Breast epithelium (tissue), 4 donors: ENCODE measurements around the gene FHL1. TPM values are rescaled to one million over a fixed set of nuclear protein-coding genes. Genes with fewer than 3 reads are reported as not detected.
"Not testable (repeated sequence)": the region's sequence is repeated elsewhere in the genome, so short reads cannot be mapped to it uniquely, and the experiment has no call there.

Experiments used
- DNase-seq, 2 donors: peaks; one replicate each; pipeline ENCODE4 v3.0.0-alpha.2; 2019; ENCODE audit warnings: low spot score in 2 of 2
- H3K27ac ChIP-seq, 2 donors: fragments of 200-600 bp; sonication (generic) in 1 of 2; one replicate each; pipeline ENCODE4 v1.5.1; 2016 to 2019; ENCODE audit warnings: mild to moderate bottlenecking in 1 of 2
- H3K27me3 ChIP-seq, 2 donors: fragments of 200-600 bp; sonication (generic) in 1 of 2; one replicate each; pipeline versions ENCODE4 v1.5.1 to v1.6.0; 2017 to 2019; ENCODE audit warnings: control low read depth in 1 of 2, mild to moderate bottlenecking in 1 of 2
- H3K36me3 ChIP-seq: fragments of 200-600 bp; one replicate; pipeline ENCODE4 v1.5.1; 2019
- H3K4me1 ChIP-seq, 2 donors: fragments of 200-600 bp; sonication (generic); one replicate each; pipeline ENCODE4 v1.5.1; 2016 to 2019; ENCODE audit warnings: control low read depth in 1 of 2
- H3K4me3 ChIP-seq, 3 donors: fragments of 200-600 bp; sonication (generic); 1 replicate in 2 of 3; 2 replicates in 1 of 3; pipeline ENCODE4 v1.5.1; 2016 to 2019; ENCODE audit warnings: mild to moderate bottlenecking in 3 of 3, moderate library complexity in 2 of 3
- H3K9me3 ChIP-seq, 2 donors: fragments of 200-600 bp; sonication (generic) in 1 of 2; one replicate each; pipeline ENCODE4 v1.5.1; 2016 to 2019; ENCODE audit warnings: control low read depth in 1 of 2
- POLR2A ChIP-seq: fragments of 450-650 bp; IDR thresholded peaks from one replicate; pipeline ENCODE4 v1.6.1; 2016; ENCODE audit warnings: antibody characterized with exemption, mild to moderate bottlenecking, moderate library complexity
- POLR2AphosphoS5 ChIP-seq, 3 donors: sonication (generic); formaldehyde crosslinking; IDR thresholded peaks; one replicate each; pipeline ENCODE4 v1.6.1; 2017; ENCODE audit warnings: antibody characterized with exemption in 3 of 3
- intact Hi-C: fragments of 100-400 bp; cut with DNase I; formaldehyde crosslinking; loops from one replicate; pipeline ENCODE4 v1.15.1; 2023; ENCODE audit warnings: low total_unique reads
- total RNA-seq, 3 donors: library from RNA; depleted of rRNA; stranded (reverse); fragments of >200 nt; gene quantifications; one replicate each; pipeline ENCODE4 v1.1.0, GENCODE V29; 2016
- TF ChIP-seq, protein P1 (sequence below), 3 donors: fragments of 450-650 bp; IDR thresholded peaks; one replicate each; pipeline ENCODE4 v1.5.1; 2016 to 2017; ENCODE audit warnings: antibody characterized with exemption in 3 of 3, mild to moderate bottlenecking in 3 of 3, moderate library complexity in 3 of 3

The FHL1 gene
- 1,000 to 10,000 TPM in 1 of 3 donors, 100 to 1,000 TPM in 2; 299 to 1,250 (median 654) TPM for total RNA-seq

DNA sequence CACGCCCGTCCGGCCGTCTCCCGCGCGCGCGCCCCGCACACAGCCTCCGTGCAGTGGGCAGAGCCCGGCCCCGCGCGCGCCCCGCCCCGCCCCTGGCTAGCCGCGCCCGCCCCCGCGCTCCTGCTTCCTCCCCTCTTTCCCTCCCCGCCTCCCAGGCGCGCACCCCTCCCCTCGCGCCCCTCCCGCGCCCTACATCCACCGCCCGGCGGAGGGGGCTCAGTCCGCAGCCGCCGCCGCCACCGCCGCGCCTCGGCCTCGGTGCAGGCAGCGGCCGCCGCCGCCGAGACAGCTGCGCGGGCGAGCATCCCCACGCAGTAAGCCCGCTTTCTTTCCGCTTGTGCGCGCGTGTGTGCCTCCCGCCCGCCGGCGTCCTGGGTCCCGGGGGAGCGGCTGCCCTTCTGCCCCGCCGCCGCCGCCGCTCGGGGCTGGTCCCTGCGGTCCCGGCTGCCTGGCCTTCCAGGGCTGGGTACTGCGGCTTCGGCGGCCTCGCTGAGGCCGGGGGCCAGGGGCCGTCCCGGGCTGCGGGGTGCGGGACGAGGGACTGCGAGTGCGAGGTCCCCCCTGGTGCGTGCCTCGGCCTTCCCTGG, at the start of gene FHL1:
Gene FHL1, plus strand, starts transcription at position 219 of the 587 bp plus-strand sequence.
- Histone ChIP-seq H3K4me3 (peak within 1 kb of the TSS; percentile 60 to 78 (median 66)), H3K4me1 (no peaks in the 10 kb centered on the region), H3K9me3 (no peaks in the 10 kb centered on the region), H3K36me3 (no peaks in the 10 kb centered on the region), H3K27ac (peak within 1 kb of the TSS; percentile 72 to 92), H3K27me3 (peaks cover 0 to 44% of the 10 kb centered on the region in 2 donors)
- TF ChIP-seq POLR2A (no peak), POLR2AphosphoS5 (IDR thresholded peaks at IDR 0.05) (no peak)
- TF ChIP-seq, protein P1, sequence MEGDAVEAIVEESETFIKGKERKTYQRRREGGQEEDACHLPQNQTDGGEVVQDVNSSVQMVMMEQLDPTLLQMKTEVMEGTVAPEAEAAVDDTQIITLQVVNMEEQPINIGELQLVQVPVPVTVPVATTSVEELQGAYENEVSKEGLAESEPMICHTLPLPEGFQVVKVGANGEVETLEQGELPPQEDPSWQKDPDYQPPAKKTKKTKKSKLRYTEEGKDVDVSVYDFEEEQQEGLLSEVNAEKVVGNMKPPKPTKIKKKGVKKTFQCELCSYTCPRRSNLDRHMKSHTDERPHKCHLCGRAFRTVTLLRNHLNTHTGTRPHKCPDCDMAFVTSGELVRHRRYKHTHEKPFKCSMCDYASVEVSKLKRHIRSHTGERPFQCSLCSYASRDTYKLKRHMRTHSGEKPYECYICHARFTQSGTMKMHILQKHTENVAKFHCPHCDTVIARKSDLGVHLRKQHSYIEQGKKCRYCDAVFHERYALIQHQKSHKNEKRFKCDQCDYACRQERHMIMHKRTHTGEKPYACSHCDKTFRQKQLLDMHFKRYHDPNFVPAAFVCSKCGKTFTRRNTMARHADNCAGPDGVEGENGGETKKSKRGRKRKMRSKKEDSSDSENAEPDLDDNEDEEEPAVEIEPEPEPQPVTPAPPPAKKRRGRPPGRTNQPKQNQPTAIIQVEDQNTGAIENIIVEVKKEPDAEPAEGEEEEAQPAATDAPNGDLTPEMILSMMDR (IDR thresholded peaks at IDR 0.05): no peak
- intact Hi-C loops: no loop called here
- no peak for DNase-seq

DNA sequence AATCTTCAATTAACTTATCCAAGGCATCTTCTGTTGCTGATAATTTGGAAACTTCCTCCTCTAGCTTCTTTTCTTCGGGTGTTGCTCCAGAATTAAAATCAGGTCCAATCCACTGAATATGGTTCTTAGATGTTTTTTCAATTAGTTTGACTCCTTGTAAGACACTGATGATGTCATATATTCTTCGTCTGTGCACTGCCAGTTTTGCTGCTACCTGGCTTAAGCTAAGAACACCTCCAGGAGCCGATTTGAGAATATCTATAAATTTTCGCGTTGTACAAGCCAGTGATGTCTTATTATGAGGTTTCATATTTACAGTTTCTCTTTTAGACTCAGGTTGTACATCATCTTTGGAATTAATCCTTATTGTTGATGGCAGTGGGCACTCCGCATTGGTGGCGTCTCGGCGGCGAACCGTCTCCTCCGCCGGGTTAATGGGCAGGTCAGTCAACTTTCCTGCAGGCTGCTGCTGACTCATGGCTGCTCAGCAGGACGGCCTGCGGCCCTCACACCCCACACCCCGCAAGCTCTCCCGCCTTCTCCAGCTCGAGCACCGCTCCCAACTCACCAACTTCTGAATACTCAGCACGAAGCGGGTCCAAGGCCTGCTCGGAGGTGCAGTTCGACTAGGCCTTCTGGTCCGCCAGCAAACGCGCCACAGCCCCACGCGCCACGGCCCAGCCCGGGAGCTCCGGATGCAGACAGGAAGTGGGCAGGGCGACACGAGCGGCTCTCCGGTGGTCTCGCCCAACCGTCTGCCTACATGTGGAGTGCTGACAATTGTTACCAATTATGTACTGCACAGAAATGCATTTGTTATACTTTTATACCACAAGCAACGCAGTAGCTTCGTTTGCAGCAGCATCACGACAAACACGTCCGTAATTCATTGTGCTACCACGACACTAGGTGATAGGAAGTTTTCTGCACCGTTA, 49.2 kb upstream of the FHL1 start:
- TF ChIP-seq POLR2AphosphoS5 (IDR thresholded peaks at IDR 0.05) (no peak), POLR2A (no peak)
- no peak for DNase-seq
- Histone ChIP-seq H3K9me3 (no peaks in the 10 kb centered on the region), H3K4me3 (no peak overlapping the region), H3K27me3 (peaks cover 0 to 16% of the 10 kb centered on the region in 2 donors), H3K36me3 (no peaks in the 10 kb centered on the region), H3K4me1 (no peaks in the 10 kb centered on the region), H3K27ac (no peak overlapping the region)
- intact Hi-C loops: no loop called here

DNA sequence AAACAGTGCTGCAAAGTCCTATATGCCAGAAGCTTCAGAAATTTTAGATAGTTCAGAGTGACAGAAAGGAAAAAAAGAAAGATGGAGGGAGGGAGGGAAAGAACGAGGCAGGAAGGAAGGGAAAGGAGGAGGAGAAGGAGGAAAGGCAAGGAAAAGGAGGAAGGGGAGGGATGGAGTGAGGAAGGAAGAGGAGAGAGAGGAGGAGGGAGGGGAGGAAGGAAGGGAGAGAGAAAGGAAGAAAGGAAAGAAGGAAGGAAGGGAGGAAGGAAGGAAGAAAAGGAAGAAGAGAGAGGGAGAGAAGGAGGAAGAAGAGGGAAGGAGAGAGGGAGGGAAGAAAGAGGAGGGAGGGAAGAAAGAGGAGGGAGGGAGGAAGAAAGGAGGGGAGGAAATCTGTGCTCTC, 42.4 kb upstream of the FHL1 start:
- Histone ChIP-seq H3K4me3 (no peak overlapping the region), H3K9me3 (no peaks in the 10 kb centered on the region), H3K4me1 (no peaks in the 10 kb centered on the region), H3K27ac (no peak overlapping the region), H3K36me3 (no peaks in the 10 kb centered on the region), H3K27me3 (peaks cover 0 to 28% of the 10 kb centered on the region in 2 donors)
- DNase-seq: no peak
- intact Hi-C loops: no loop called here
- no peak for TF ChIP-seq POLR2A
- TF ChIP-seq, protein P1 (IDR thresholded peaks at IDR 0.05): no peak
- no peak for TF ChIP-seq POLR2AphosphoS5 (IDR thresholded peaks at IDR 0.05)

DNA sequence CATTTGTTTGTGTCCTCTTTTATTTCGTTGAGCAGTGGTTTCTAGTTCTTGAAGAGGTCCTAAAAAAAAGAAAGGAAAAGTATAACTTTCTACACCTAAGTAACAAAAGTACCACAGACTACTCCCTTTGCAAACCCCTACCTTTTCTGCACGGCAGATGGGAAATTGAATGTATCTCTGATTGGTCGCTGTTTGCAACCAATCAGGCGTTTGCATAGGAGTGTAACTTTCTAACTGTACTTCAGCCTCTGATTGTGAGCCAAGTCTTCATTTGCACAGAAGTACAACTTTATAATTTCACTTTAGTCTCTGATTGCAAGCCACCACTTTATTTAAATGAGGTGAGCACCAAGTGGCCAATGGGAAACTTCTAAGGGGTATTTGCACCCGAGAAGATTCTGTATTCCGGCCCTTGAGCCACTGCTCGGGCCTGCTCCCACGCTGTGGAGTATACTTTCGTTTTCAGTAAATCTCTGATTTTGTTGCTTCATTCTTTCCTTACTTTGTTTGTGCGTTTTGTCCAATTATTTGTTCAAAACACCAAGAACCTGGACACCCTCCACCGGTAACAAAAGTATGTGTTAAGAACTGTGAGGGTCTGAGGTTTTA, 40.3 kb upstream of the FHL1 start:
- intact Hi-C loops: no loop called here
- Histone ChIP-seq H3K9me3 (no peaks in the 10 kb centered on the region), H3K4me1 (no peaks in the 10 kb centered on the region)

DNA sequence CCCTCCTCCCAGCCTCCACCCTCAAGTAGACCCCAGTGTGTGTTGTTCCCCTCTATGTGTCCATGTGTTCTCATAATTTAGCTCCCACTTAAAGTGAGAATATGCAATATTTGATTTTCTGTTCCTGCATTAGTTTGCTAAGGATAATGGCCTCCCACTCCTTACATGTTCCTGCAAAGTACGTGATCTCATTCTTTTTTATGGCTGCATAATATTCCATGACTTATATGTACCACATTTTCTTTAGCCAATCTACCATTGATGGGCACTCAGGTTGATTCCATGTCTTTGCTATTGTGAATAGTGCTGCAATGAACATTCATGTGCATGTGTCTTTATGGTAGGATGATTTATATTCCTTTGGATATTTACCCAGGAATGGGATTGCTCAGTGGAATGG, 38.4 kb upstream of the FHL1 start:
- DNase-seq, H3K36me3 ChIP-seq, H3K4me3 ChIP-seq, intact Hi-C loops, H3K27ac ChIP-seq, H3K4me1 ChIP-seq, H3K9me3 ChIP-seq: not testable (repeated sequence)
- peaks cover 0 to 22% of the 10 kb centered on the region in 2 donors for H3K27me3 ChIP-seq

More for the DNA sequence above, 40.3 kb upstream of the FHL1 start:
- no peak for DNase-seq
- Histone ChIP-seq H3K36me3 (no peaks in the 10 kb centered on the region), H3K4me3 (no peak overlapping the region), H3K27ac (no peak overlapping the region), H3K27me3 (peaks cover 0 to 21% of the 10 kb centered on the region in 2 donors)
- TF ChIP-seq POLR2A (no peak), POLR2AphosphoS5 (IDR thresholded peaks at IDR 0.05) (no peak)
- TF ChIP-seq, protein P1 (IDR thresholded peaks at IDR 0.05): no peak
